H1 (cell line): ENCODE results near the gene WDR54. TPM values are rescaled to one million over a fixed set of nuclear protein-coding genes. Genes with fewer than 3 reads are reported as not detected.

Experiments used
- CTCF ChIA-PET: fragments of 300-600 bp; sonication (Branson Sonifier 250); formaldehyde crosslinking; loops from one replicate; lab custom pipeline; 2021; ENCODE audit not compliant: partially characterized antibody; lab: Charles Lee
- POLR2A ChIA-PET: fragments of 300-600 bp; sonication (Branson Sonifier 250); formaldehyde crosslinking; loops from one replicate; lab custom pipeline; 2021; ENCODE audit warnings: inconsistent platforms; ENCODE audit not compliant: partially characterized antibody; lab: Charles Lee
- DNase-seq, 2 experiments: peaks; one replicate each; pipeline versions ENCODE4 v3.0.0 to v3.0.0-alpha.2; 2010 to 2022; ENCODE audit warnings: low spot score in 2 of 2, low read depth in 1 of 2, mixed read lengths in 1 of 2
- FAIRE-seq: peaks from 2 replicates; lab custom pipeline; 2011; peaks lifted over from hg19 to GRCh38; lab: Jason Lieb, UNC
- H2AFZ ChIP-seq: 2 replicates; pipeline ENCODE4 v1.8.1; 2012; ENCODE audit warnings: low read length, inconsistent platforms
- H2AK5ac ChIP-seq: 2 replicates; pipeline ENCODE4 v1.6.1; 2013; ENCODE audit warnings: low read depth, low read length
- H2BK120ac ChIP-seq: replicated peaks from 2 replicates; pipeline ENCODE3; 2013; ENCODE audit warnings: low read depth, low read length, inconsistent platforms
- H2BK12ac ChIP-seq: 2 replicates; pipeline ENCODE4 v1.6.1; 2013; ENCODE audit warnings: low read depth, low read length
- H2BK15ac ChIP-seq: 2 replicates; pipeline ENCODE4 v1.6.1; 2013; ENCODE audit warnings: low read length
- H2BK20ac ChIP-seq: 2 replicates; pipeline ENCODE4 v1.6.1; 2013; ENCODE audit warnings: low read length
- H2BK5ac ChIP-seq: 2 replicates; pipeline ENCODE4 v1.6.1; 2013; ENCODE audit warnings: low read depth, low read length
- H3K14ac ChIP-seq: 2 replicates; pipeline ENCODE4 v1.6.1; 2013; ENCODE audit warnings: inconsistent platforms; ENCODE audit not compliant: insufficient read length
- H3K18ac ChIP-seq: 2 replicates; pipeline ENCODE4 v1.6.1; 2013; ENCODE audit warnings: low read length; ENCODE audit errors: extremely low read depth
- H3K23ac ChIP-seq: 2 replicates; pipeline ENCODE4 v1.6.1; 2013; ENCODE audit warnings: inconsistent platforms; ENCODE audit not compliant: insufficient read length
- H3K23me2 ChIP-seq: 2 replicates; pipeline ENCODE4 v1.6.1; 2013; ENCODE audit warnings: low read depth, low read length
- H3K27ac ChIP-seq: 2 replicates; pipeline ENCODE4 v1.6.1; 2011; ENCODE audit warnings: low read depth, low read length, inconsistent platforms
- H3K27me3 ChIP-seq, 4 experiments: replicated peaks in 1 of 4; 1 replicate in 1 of 4; 2 replicates in 3 of 4; pipeline versions ENCODE4 v1.6.1 to v1.8.1; 2011 to 2013; ENCODE audit warnings: low read length in 3 of 4, mild to moderate bottlenecking in 3 of 4, inconsistent platforms in 2 of 4, mixed read lengths in 2 of 4, moderate library complexity in 1 of 4; ENCODE audit not compliant: control insufficient read depth in 3 of 4, insufficient read depth in 3 of 4; ENCODE audit errors: extremely low read depth in 1 of 4
- H3K36me3 ChIP-seq, 4 experiments: 2 replicates each; pipeline versions ENCODE4 v1.6.1 to v1.8.1; 2011 to 2013; ENCODE audit warnings: mild to moderate bottlenecking in 4 of 4, low read length in 3 of 4, moderate library complexity in 2 of 4, control low read depth in 1 of 4, inconsistent platforms in 1 of 4; ENCODE audit not compliant: insufficient read depth in 4 of 4, control insufficient read depth in 2 of 4
- H3K4ac ChIP-seq: replicated peaks from 2 replicates; pipeline ENCODE3; 2013; ENCODE audit warnings: low read length, low read depth, mixed read lengths, inconsistent platforms; ENCODE audit not compliant: insufficient read length
- H3K4me1 ChIP-seq, 4 experiments: replicated peaks in 1 of 4; 1 replicate in 1 of 4; 2 replicates in 3 of 4; pipeline versions ENCODE4 v1.6.1 to v1.8.1; 2011 to 2013; ENCODE audit warnings: low read length in 3 of 4, inconsistent platforms in 2 of 4, mixed read lengths in 1 of 4; ENCODE audit not compliant: insufficient read depth in 4 of 4, control insufficient read depth in 3 of 4
- H3K4me2 ChIP-seq, 2 experiments: 2 replicates each; pipeline versions ENCODE4 v1.6.1 to v1.8.1; 2011 to 2013; ENCODE audit warnings: low read depth in 2 of 2, low read length in 2 of 2, control low read depth in 1 of 2, inconsistent platforms in 1 of 2, mild to moderate bottlenecking in 1 of 2; ENCODE audit not compliant: insufficient read depth in 1 of 2
- H3K4me3 ChIP-seq, 4 experiments: fragments of 200-600, 300-600 bp in 1 of 4; sonication (generic), shearing (Covaris generic), sonication (Bioruptor Twin) in 1 of 4; 2 replicates each; pipeline versions ENCODE4 v1.5.1 to v1.8.1; 2011 to 2016; ENCODE audit warnings: low read length in 4 of 4, low read depth in 3 of 4, control low read depth in 2 of 4, inconsistent platforms in 2 of 4, mild to moderate bottlenecking in 2 of 4, mixed read lengths in 1 of 4, moderate library complexity in 1 of 4; ENCODE audit not compliant: insufficient read depth in 2 of 4; ENCODE audit errors: extremely low read depth in 1 of 4
- H3K56ac ChIP-seq: replicated peaks from 2 replicates; pipeline ENCODE3; 2013; ENCODE audit warnings: low read depth, mild to moderate bottlenecking, mixed read lengths, low read length, inconsistent platforms; ENCODE audit not compliant: insufficient read length
- H3K79me1 ChIP-seq: 2 replicates; pipeline ENCODE4 v1.6.1; 2013; ENCODE audit warnings: low read depth, low read length, control low read depth
- H3K79me2 ChIP-seq, 2 experiments: 2 replicates each; pipeline versions ENCODE4 v1.6.1 to v1.8.1; 2012 to 2013; ENCODE audit warnings: low read length in 2 of 2, mild to moderate bottlenecking in 2 of 2, inconsistent platforms in 1 of 2; ENCODE audit not compliant: insufficient read depth in 2 of 2, control insufficient read depth in 1 of 2
- H3K9ac ChIP-seq, 4 experiments: replicated peaks in 1 of 4; 1 replicate in 1 of 4; 2 replicates in 3 of 4; pipeline versions ENCODE4 v1.6.1 to v1.8.1; 2011 to 2013; ENCODE audit warnings: low read depth in 3 of 4, low read length in 3 of 4, control low read depth in 2 of 4, mild to moderate bottlenecking in 2 of 4, moderate library complexity in 2 of 4, inconsistent platforms in 1 of 4; ENCODE audit errors: extremely low read depth in 1 of 4
- H3K9me3 ChIP-seq, 2 experiments: 2 replicates each; pipeline versions ENCODE4 v1.6.1 to v1.8.1; 2012 to 2013; ENCODE audit warnings: mild to moderate bottlenecking in 2 of 2, moderate library complexity in 2 of 2, control low read depth in 1 of 2, inconsistent platforms in 1 of 2, low read depth in 1 of 2, low read length in 1 of 2, mixed read lengths in 1 of 2; ENCODE audit not compliant: insufficient read depth in 2 of 2
- H4K20me1 ChIP-seq, 2 experiments: replicated peaks in 1 of 2; 2 replicates each; pipeline versions ENCODE3 to v1.8.1; 2011 to 2013; ENCODE audit warnings: inconsistent platforms in 2 of 2, low read length in 2 of 2, mild to moderate bottlenecking in 1 of 2; ENCODE audit not compliant: insufficient read depth in 2 of 2, control insufficient read depth in 1 of 2
- H4K5ac ChIP-seq: 2 replicates; pipeline ENCODE4 v1.6.1; 2013; ENCODE audit warnings: low read length, low read depth, mixed read lengths, inconsistent platforms; ENCODE audit not compliant: insufficient read length
- H4K8ac ChIP-seq: 2 replicates; pipeline ENCODE4 v1.8.0; 2013; ENCODE audit warnings: mild to moderate bottlenecking, moderate library complexity, low read length, inconsistent platforms; ENCODE audit not compliant: insufficient read depth; ENCODE audit errors: extremely low read depth
- H4K91ac ChIP-seq: replicated peaks from 2 replicates; pipeline ENCODE3; 2013; ENCODE audit warnings: low read length, mixed read lengths, inconsistent platforms; ENCODE audit not compliant: insufficient read length
- ATF3 ChIP-seq: IDR thresholded peaks from 2 replicates; pipeline ENCODE4 v1.6.1; 2011; ENCODE audit warnings: low read depth, mild to moderate bottlenecking, low read length; ENCODE audit not compliant: insufficient read depth
- WGBS, 2 experiments: shearing (Covaris generic) in 1 of 2; methylation state at CpG; one replicate each; pipeline versions ENCODE4 v1.1.6 to v1.1.7; 2013 to 2015; ENCODE audit warnings: low lambda C conversion rate in 2 of 2, mixed read lengths in 2 of 2, inconsistent platforms in 1 of 2, low coverage in 1 of 2, missing lambda C conversion rate in 1 of 2; ENCODE audit not compliant: insufficient replicate concordance in 2 of 2, insufficient coverage in 1 of 2, insufficient read length in 1 of 2; ENCODE audit errors: extremely low coverage in 1 of 2, missing lambda C conversion rate in 1 of 2; 5-methylcytosine and 5-hydroxymethylcytosine counted together
- polyA plus RNA-seq, 7 experiments: library from polyadenylated mRNA; depleted of rRNA in 3 of 7; stranded (reverse) in 5 of 7; unstranded in 2 of 7; fragments of >200 nt in 5 of 7; fragments of 200-250 nt in 2 of 7; gene quantifications; 1 replicate in 5 of 7; 2 replicates in 1 of 7; 4 replicates in 1 of 7; pipeline versions ENCODE4 v1.2.1 to v1.2.3, GENCODE V29; 2011 to 2013; ENCODE audit warnings: missing spikeins in 2 of 7, mixed read lengths in 2 of 7
- total RNA-seq: library from RNA; stranded (reverse); fragmentation: NEBNext Ultra II Directional; extraction: Animal tissue kit (Norgen Biotek cat#: 25700); gene quantifications from 2 replicates; pipeline ENCODE4 v1.2.1, GENCODE V29; 2021

The WDR54 gene
- total and polyA plus RNA-seq, 2 of the 8 experiments (the other 6 are each of a cell fraction or from before 2014, with no cell fraction given): 41.6 to 125 TPM

DNA sequence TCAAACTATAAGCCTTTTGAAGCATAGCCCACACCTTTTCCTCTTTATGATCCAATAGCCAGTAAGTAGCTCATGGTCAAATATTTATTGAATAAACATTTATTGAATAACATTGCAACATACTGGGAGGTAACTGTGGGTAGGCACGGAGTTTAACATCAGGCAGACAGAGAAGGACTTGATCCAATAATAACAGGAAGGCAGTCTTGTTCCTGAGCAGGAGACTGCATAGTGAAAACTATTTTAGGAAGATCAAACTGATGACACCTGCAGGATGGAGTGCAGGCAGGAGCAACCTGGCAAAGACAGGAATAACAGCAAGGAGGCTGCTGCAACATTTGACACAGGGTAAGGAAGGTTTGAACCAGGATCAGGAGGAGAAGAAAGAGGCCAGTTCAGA lies 38.3 kb upstream of the WDR54 start:
- Histone ChIP-seq H3K79me2 (peaks cover 4 to 80% of the 10 kb centered on the region in 2 experiments), H4K5ac (no peak overlapping the region), H4K91ac (no peak overlapping the region), H3K9ac (no peak overlapping the region), H2BK120ac (no peak overlapping the region), H3K4me1 (peaks cover 0 to 9% (median 7%) of the 10 kb centered on the region in 4 experiments; a peak in 6 of 7 replicates), H3K4me3 (no peak overlapping the region), H4K20me1 (peaks cover 12 to 20% of the 10 kb centered on the region in 2 experiments), H3K14ac (no peak overlapping the region), H3K56ac (no peak overlapping the region), H4K8ac (no peak overlapping the region), H3K23me2 (no peaks in the 10 kb centered on the region), H3K27me3 (no peaks in the 10 kb centered on the region), H2BK5ac (no peak overlapping the region), H3K4me2 (no peak overlapping the region), H3K27ac (no peak overlapping the region), H3K4ac (no peak overlapping the region), H2AK5ac (no peak overlapping the region), H2AFZ (no peak overlapping the region), H3K23ac (no peak overlapping the region), H3K9me3 (no peaks in the 10 kb centered on the region), H3K36me3 (peaks cover 0 to 5% (median 2%) of the 10 kb centered on the region in 4 experiments; a peak in 4 of 8 replicates), H3K18ac (no peak overlapping the region), H3K79me1 (peaks cover 28% of the 10 kb centered on the region), H2BK15ac (no peak overlapping the region), H2BK12ac (no peak overlapping the region), H2BK20ac (no peak overlapping the region)
- CTCF ChIA-PET: interaction anchor here (1.6 to 1.8 kb wide), 2 partner anchors 15 to 48 kb away, joined by 5 to 6 read pairs; no protein-coding TSS in a partner anchor
- POLR2A ChIA-PET: interaction anchor here (2.2 kb wide), 1 partner anchor 8 kb away, joined by 14 read pairs; no protein-coding TSS in a partner anchor
- WGBS, 2 experiments: 86% methylated on average over 1 of the region's 1 CpG; no CpG with 5 or more reads in 1 of the 2 experiments
- no peak for TF ChIP-seq ATF3
- FAIRE-seq (no peak), DNase-seq (no peak)
